GM19395 (cell line): ENCODE results near the gene WAPL.
A peak's percentile ranks its signal among the peaks of the same experiment; 100 is the strongest.

Experiments used
- ATAC-seq: cut with Tn5 transposase; IDR thresholded peaks from one replicate; pipeline ENCODE4 v1.9.1; 2021; ENCODE audit warnings: mild to moderate bottlenecking, moderate library complexity; ENCODE audit not compliant: unreplicated experiment

The WAPL gene

GRCh38 chr10:86413046-86413728 is 108.4 kb downstream of the WAPL start:
- ATAC-seq: peak; percentile 78

DNA sequence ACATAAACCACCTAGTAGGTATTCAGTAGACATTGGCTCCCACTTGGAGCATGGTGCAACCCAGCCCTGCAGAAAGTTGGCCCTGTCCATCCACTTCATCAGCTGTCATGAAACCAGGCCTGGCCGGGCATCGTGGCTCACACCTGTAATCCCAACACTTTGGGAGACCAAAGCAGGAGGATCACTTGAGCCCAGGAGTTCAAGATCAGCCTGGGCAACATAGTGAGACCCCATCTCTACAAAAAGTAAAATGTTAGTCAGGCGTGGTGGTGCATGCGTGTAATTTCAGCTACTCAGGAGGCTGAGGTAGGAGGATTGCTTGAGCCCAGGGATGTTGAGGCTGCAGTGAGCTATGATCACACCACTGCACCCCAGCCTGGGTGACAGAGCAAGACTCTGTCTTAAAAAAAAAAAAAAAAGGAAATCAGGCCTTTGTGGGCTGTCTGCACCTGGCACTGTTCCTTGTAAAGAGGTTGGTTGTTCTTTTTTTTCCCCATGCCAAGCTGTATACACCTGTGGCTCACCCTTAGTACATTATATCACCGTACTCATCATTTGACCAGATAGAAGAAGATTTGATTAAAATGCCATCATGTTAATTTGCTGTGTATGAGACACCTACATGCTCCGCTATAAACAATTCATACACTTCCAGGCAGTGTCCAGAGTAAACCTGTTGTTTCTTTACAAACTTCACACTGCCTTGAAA is 109.6 kb downstream of the WAPL start:
- ATAC-seq: peak; percentile 3

- peak; percentile 55 for ATAC-seq
These were observed 110.2 kb downstream of the WAPL start for GRCh38 chr10:86411281-86411841.

GRCh38 chr10:86410542-86411124 is 111.0 kb downstream of the WAPL start:
- no peak for ATAC-seq

- no peak for ATAC-seq
These were observed 112.4 kb downstream of the WAPL start for GRCh38 chr10:86409183-86409582.

DNA sequence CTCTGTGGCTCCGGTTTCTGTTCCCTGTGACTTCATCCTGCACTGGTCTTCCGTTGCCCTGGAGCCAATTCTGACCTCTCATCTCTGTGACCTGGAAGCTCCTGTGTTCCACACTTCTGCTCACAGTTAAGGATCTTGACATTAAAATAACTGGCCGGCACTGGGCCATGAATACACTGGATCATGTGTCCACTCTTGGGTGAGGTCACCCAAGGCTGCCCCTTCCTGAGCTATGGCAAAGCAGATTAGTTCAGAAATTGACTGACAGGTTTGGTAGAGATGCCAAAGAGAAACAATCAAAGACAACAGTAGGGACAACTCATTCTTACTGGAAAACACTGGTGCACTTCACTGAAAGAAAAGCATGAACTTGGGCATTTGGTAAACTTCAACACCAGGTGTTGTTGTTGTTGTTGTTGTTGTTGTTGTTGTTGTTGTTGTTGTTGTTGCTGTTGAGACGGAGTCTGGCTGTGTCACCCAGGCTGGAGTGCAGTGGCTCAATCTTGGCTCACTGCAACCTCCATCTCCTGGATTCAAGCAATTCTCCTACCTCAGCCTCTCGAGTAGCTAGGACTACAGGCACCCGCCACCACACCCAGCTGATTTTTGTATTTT is 118.3 kb downstream of the WAPL start:
- no peak for ATAC-seq

GRCh38 chr10:86402283-86402941 is 119.2 kb downstream of the WAPL start:
- ATAC-seq: no peak

- ATAC-seq: no peak
These were observed 119.9 kb downstream of the WAPL start for GRCh38 chr10:86401588-86402282.

- peak; percentile 46 for ATAC-seq
These were observed 120.6 kb downstream of the WAPL start for GRCh38 chr10:86400705-86401587.

GRCh38 chr10:86399879-86400704 is 121.5 kb downstream of the WAPL start:
- peak; percentile 92 for ATAC-seq

GRCh38 chr10:86399514-86399878 is 122.1 kb downstream of the WAPL start:
- no peak for ATAC-seq

DNA sequence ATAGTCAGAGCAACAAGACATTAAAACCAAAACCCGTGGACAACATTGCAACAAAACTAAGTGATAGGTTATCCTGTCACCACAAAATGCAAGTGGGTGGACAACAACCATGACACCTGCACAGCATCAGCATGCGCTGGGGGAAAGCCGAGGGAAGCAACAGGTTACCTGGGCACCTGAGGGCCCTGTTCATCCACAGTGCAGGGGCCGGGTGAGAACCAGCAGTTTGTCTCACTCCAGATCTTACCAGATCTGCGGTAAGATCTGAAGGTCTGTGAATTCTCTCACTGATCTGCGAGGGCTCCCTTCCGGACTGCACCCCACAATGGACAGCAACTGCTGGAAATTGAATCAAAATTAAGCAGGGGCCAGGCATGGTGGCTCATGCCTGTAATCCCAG is 124.5 kb downstream of the WAPL start:
- no peak for ATAC-seq

DNA sequence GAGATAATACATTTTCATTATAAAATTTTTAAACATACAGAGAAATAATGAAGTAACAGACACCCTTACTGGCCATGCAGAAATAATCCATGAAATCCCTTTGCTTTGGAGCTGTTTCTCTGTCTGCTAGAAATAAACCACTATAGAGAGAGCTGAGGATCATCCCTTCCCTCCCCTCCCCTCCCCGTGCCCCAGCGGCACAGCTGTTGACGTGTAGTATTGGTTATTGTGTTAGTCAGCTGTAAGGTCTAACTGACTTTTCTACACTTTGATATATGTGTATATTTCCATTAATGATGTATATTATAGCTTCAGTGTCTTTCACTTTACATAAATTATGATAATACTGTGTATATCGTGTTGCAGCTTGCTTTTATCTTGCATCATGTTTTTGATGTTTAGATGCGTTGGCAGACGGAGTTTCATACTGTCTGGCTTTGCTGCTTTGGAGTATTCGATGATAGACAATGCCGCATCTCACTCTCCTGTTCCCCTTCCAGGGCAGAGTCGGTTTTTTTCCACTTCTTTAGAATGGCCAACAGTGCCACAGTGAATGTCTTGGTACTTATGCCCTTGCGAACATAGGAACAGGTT is 127.6 kb downstream of the WAPL start:
- no peak for ATAC-seq

- no peak for ATAC-seq
These were observed 128.2 kb downstream of the WAPL start for GRCh38 chr10:86393362-86393761.

- ATAC-seq: peak; percentile 59
These were observed 128.9 kb downstream of the WAPL start for GRCh38 chr10:86392723-86393094.

DNA sequence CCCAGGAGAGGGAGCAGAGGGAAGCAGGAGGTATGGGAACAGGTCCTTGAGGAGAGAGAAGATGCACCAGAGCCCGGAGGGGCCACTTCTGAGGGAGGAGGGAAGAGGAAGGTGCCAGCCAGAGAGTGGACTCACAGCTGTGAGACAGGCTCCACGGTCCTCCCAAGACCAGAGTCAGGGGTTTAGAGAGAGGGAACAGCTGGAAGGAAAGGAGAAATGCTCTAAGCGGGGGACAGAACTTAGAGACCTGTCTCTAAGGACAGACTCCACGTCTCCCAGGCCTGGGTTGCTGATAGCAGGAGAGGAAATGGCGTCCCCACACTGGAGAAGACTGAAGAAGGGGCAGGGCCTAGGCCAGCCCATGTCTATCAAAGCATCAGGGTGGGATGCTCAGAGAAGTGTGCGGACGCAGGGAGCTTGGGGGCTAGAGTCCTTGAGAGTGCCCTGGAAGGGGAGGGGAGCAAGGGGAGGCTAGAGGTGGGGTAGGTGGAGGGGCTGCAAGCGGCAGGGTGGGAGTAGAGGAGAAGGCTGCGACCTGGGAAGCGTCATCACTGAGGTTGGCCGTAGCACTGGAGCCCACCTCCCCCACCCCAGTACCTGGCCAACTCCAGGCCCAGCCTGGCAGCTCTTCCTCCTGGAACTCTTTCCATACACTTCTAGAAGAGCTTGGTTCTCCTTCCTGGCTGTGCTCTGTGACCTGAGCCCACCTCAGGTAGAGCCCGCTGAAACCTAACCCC is 129.4 kb downstream of the WAPL start:
- ATAC-seq: no peak

DNA sequence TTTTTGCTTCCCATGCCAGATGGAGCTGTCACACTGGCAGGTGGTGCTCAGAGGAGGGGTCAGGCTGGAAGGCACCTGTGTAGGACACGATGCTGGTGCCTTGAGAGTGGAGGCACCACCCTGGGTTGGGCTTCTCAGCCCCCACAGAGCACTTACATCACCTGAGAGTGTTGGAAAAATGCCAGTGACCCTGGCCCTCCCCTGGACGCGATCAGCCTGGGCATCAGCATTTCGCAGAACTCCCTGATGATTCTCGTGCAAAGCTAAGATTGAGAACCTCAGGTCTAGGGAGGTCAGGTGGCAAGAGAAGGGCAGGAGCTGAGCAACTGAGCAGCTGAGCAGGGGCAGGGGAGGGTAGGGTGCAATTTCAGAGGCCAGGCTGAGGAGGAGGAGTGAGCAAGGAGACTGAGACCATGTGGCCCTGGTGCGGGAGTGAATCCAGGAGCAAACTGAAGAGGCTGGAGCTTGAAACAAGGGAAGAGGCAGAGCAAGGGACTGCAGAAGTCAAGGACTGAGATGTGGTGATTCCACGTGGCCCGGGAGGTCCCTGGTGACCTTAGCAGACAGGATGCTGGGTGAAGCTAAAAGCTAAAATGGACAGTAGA is 130.3 kb downstream of the WAPL start:
- ATAC-seq: no peak
